Retinal pigment epithelial cell (primary cell): ENCODE results near the gene ESAM.

Source experiments
- DNase-seq: peaks from one replicate; pipeline ENCODE4 v3.0.0-alpha.2; 2010; ENCODE audit warnings: low read depth
- H3K4me3 ChIP-seq: 2 replicates; pipeline ENCODE4 v1.5.1; 2011; ENCODE audit warnings: mild to moderate bottlenecking, low read length, control low read depth, moderate library complexity
- TF ChIP-seq, protein P1 (sequence below): conservative IDR thresholded peaks from 2 replicates; pipeline ENCODE4 v1.5.1; 2011; ENCODE audit warnings: low read depth, low read length, control low read depth, inconsistent platforms

Gene ESAM

DNA sequence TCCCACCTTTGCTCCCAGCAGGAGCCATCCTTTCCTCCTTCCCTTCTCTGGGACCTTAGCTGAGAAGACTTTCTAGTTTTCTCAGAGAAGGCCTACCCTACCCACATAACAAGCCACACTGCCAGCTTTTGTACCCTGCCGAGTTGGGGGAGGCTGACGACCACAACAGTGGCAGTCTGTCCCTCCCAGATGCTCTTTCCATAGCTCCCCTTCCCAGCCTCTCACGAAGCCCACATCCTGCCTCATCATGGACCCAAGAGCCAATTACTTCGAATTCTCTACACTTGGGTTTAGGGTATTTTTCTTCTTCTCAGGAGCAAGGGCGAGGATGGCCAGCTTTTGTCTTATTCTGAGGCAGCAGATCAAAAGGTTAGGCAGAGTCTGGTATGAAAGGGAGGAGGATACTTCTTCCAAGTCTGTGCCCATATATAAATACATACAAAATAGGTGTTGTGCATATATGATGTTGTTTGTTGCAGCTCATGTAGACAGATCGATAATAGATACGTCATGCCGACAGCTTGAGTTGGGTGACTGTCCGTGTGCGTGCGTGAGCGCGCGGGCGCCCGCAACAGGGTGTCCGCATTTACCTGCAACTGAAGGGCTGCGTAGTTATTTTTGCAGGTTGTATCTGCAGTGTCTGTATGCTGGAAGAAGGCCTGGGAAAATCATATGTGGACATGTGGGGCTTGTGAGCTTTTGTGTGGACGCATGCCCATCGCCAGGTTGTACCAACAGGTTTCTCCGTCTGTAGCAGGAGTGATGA, 23.2 kb downstream of the ESAM start:
- peak overlapping the region; percentile 53 for H3K4me3 ChIP-seq
- DNase-seq, result no peak
- TF ChIP-seq, protein P1, sequence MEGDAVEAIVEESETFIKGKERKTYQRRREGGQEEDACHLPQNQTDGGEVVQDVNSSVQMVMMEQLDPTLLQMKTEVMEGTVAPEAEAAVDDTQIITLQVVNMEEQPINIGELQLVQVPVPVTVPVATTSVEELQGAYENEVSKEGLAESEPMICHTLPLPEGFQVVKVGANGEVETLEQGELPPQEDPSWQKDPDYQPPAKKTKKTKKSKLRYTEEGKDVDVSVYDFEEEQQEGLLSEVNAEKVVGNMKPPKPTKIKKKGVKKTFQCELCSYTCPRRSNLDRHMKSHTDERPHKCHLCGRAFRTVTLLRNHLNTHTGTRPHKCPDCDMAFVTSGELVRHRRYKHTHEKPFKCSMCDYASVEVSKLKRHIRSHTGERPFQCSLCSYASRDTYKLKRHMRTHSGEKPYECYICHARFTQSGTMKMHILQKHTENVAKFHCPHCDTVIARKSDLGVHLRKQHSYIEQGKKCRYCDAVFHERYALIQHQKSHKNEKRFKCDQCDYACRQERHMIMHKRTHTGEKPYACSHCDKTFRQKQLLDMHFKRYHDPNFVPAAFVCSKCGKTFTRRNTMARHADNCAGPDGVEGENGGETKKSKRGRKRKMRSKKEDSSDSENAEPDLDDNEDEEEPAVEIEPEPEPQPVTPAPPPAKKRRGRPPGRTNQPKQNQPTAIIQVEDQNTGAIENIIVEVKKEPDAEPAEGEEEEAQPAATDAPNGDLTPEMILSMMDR, result no peak

DNA sequence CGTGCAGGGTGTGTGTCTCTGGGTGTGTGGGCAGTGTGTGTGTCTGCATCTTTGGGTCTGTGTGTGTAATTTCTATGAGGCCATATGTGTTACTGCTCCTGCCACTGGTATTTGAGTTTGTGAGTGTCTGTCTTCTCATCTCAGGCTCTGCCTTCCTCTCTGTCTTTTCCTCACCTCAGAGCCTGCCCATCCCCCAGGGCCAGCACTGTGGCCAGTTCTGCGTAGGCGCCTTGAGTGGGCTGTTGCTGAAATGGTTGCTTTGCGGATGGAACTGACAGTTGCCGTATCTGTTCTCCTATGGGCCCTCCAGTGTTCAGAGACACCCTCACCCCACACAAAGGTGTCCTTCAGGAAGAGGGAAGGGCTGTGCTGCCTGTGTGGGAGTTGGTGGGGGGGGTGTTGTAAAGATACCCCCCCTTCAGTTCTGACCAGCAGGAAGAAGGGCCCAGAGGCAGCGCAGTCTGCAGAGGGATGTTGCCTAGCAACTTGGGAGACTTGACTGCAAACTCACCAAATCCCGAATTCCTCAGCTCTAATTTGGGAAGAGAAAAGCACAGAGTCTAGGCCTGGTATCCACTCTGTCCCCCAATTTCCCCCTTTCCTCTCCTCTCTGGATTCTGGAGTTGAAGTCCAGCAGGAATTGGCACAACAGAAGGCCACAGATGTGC, 24.3 kb downstream of the ESAM start:
- DNase-seq, result no peak
- TF ChIP-seq, protein P1, result no peak
- H3K4me3 ChIP-seq, result no peak overlapping the region

DNA sequence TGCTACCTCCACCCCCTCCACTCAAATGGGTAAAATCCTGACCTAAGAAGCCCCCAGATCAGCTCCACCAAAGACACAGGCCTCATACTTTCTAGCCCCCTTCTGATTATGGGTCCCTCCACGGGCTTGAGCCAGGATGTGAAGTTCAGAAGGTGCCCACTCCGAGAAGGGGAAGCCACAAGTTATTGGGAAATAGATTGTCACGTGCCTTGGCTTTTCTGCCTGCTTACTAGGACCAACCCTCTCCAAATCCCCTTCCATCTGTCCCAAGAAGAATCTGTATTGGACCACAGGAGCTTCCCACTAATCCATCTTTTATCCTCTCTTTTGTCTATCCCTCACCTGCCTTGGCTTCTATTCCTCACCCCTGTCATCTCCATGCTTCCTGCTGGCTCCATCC, 25.4 kb downstream of the ESAM start:
- TF ChIP-seq, protein P1, result no peak
- H3K4me3 ChIP-seq, result no peak overlapping the region
- no peak for DNase-seq

DNA sequence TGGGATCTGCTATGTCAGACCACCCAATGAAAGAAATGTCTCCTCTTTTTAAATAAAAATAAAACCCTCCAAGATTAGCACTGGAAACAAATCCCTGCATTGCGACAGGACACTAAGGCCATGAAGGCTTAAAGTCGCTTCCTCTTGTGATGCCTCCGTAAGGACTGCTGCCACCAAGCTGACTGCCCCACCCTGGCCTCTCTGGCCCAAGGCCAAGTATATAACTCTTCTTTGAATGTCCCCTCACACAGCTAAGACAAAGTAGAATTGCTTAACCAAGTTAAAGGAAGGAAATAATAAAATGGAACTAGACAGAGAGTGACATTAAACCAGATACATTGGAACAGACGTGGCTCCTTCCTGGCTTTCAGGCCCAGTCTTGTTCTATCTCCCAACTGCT, 29.9 kb downstream of the ESAM start:
- no peak overlapping the region for H3K4me3 ChIP-seq

DNA sequence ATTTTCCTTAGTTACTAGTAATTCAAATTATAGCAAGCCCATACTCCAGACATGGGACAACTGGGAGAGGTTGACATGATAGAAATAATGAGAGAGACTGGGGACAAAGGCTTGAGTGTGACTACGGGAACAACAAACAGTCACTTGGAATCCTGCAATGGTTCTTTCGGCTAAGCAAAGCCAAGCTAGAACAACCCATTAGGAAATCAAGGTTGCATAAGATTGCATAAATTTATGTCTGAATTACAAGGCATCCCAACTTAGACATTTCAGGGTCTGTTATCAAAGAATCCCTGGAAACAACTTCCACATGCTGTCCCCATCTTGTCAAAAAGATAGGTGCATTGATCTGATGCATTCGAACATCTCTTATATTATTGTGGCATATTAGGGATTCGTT, 32.5 kb downstream of the ESAM start:
- no peak overlapping the region for H3K4me3 ChIP-seq
- TF ChIP-seq, protein P1, result no peak
- DNase-seq, result no peak

More for the DNA sequence above, 29.9 kb downstream of the ESAM start:
- TF ChIP-seq, protein P1, result no peak
- no peak for DNase-seq

DNA sequence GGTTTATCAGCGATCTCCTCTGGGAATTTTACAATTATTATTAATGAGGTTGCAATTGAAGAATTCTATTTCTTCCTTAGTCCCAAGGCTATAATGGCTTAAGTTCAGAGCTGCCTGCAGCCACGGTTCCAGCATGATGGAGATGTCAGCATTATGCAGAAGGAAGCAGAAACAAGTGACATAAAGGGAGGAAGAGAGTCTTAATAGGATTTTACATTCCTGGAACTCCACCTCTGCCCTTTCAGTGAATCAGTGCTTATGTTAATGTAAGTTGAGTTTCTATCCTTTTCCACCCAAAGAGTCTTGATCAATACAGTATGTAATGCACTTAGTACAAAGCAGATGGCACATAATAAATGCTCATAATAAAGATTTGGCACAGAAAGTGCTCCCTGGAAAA, 34.0 kb downstream of the ESAM start:
- TF ChIP-seq, protein P1, result no peak
- H3K4me3 ChIP-seq, result no peak overlapping the region
- DNase-seq, result no peak

DNA sequence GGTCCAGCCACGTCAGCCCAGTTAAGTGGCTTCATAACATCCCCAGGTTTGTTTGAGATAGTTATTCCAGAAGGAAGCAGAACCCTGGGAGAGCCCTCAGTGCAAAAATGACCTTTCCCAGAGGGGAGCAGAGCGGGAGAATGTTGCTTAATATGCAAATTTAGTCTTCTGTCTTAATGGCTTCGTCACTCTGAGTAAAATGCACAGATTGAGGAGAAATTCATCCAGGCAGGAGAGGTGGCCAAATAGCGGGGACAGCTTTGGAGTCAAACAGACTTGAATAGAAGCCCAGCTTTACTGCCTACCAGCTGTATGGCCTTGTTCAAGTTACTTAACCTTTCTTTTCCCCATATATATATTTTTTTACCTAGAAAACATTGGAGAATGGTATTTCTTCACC, 34.6 kb downstream of the ESAM start:
- TF ChIP-seq, protein P1, result no peak
- no peak overlapping the region for H3K4me3 ChIP-seq
- no peak for DNase-seq
